Measurements from ENCODE around the gene PAWR.
"Not testable (repeated sequence)": the region's sequence is repeated elsewhere in the genome, so short reads cannot be mapped to it uniquely, and the experiment has no call there.

The PAWR gene

GRCh38 chr12:79644274-79645234 lies 46.2 kb downstream of the PAWR start:
- no peak for DNase-seq

- no peak for DNase-seq
Observed at GRCh38 chr12:79643821-79644220, 46.9 kb downstream of the PAWR start.

GRCh38 chr12:79638490-79638889 lies 52.3 kb downstream of the PAWR start:
- no peak for DNase-seq

GRCh38 chr12:79637093-79637492 lies 53.7 kb downstream of the PAWR start:
- no peak for DNase-seq

GRCh38 chr12:79635676-79636075 lies 55.1 kb downstream of the PAWR start:
- peak; percentile 39 for DNase-seq

- DNase-seq: no peak
Observed at GRCh38 chr12:79634957-79635471, 55.8 kb downstream of the PAWR start.

GRCh38 chr12:79629561-79629960 lies 61.2 kb downstream of the PAWR start:
- no peak for DNase-seq

GRCh38 chr12:79626735-79627134 lies 64.0 kb downstream of the PAWR start:
- DNase-seq: not testable (repeated sequence)

GRCh38 chr12:79624378-79624777 lies 66.4 kb downstream of the PAWR start:
- no peak for DNase-seq

- DNase-seq: no peak
Observed at GRCh38 chr12:79619872-79620562, 70.7 kb downstream of the PAWR start.

GRCh38 chr12:79618848-79619404 lies 71.8 kb downstream of the PAWR start:
- no peak for DNase-seq

- DNase-seq: no peak
Observed at GRCh38 chr12:79617696-79618095, 73.1 kb downstream of the PAWR start.

GRCh38 chr12:79615596-79616560 lies 74.9 kb downstream of the PAWR start:
- no peak for DNase-seq

- DNase-seq: no peak
Observed at GRCh38 chr12:79614730-79615129, 76.0 kb downstream of the PAWR start.

GRCh38 chr12:79601908-79602307 lies 88.9 kb downstream of the PAWR start:
- no peak for DNase-seq

- peak; percentile 2 for DNase-seq
Observed at GRCh38 chr12:79597910-79598309, 92.9 kb downstream of the PAWR start.

- DNase-seq: no peak
Observed at GRCh38 chr12:79596719-79597350, 93.9 kb downstream of the PAWR start.

GRCh38 chr12:79595273-79595672 lies 95.5 kb downstream of the PAWR start:
- no peak for DNase-seq

GRCh38 chr12:79592865-79593264 lies 97.9 kb downstream of the PAWR start:
- DNase-seq: no peak

- DNase-seq: no peak
Observed at GRCh38 chr12:79591988-79592387, 98.8 kb downstream of the PAWR start.

GRCh38 chr12:79590751-79591150 lies 100.0 kb downstream of the PAWR start:
- no peak for DNase-seq

- DNase-seq: no peak
Observed at GRCh38 chr12:79587368-79587767, 103.4 kb downstream of the PAWR start.
